GM12874 (cell line): ENCODE results near the gene NNMT.

Experiments used
- CTCF ChIP-seq: IDR thresholded peaks from 2 replicates; pipeline ENCODE4 v1.5.1; 2011; ENCODE audit warnings: low read depth, mild to moderate bottlenecking, control low read depth, low read length, moderate library complexity; ENCODE audit not compliant: insufficient read depth

Gene NNMT

GRCh38 chr11:114285599-114285998 lies 10.6 kb upstream of the NNMT start:
- no peak for TF ChIP-seq CTCF

GRCh38 chr11:114286229-114286628 lies 10.0 kb upstream of the NNMT start:
- no peak for TF ChIP-seq CTCF

GRCh38 chr11:114287154-114287553 lies 9.0 kb upstream of the NNMT start:
- TF ChIP-seq CTCF = no peak

- TF ChIP-seq CTCF = no peak
Measured at GRCh38 chr11:114288136-114288535, 8.1 kb upstream of the NNMT start.

GRCh38 chr11:114289779-114290178 lies 6.4 kb upstream of the NNMT start:
- no peak for TF ChIP-seq CTCF

- TF ChIP-seq CTCF = no peak
Measured at GRCh38 chr11:114290503-114291235, 5.5 kb upstream of the NNMT start.

- TF ChIP-seq CTCF = no peak
Measured at GRCh38 chr11:114291381-114291780, 4.8 kb upstream of the NNMT start.
